ENCODE results near the gene LDHAL6B.

Gene LDHAL6B

DNA sequence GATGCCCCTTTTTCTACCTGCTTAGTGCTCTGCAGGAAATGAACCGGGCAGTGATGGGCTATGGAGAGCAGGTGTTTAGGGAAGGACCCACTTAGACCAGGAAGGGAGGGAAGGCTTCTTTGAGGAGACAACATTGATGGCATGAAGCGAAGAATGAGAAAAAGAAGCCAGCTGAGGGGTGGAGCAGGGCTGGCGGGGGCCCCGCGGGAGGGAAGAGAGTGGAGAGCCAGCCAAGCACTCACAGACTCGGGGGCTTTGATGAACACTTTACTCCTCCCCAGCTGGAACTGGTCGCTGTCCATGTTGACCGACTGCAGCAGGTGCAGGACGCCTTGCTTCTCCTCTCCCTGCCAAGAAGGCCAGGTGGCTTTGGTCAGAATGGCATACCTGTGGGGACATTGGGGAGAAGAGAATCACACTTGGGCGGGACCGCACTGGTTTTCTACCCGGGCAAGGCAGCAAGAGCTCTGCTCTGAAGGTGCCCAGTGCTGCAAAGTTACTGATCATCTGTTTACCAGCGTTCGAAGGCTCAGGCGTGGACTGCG is 28.4 kb upstream of the LDHAL6B start:
- no peak for DNase-seq

GRCh38 chr15:59179717-59180116 is 26.9 kb upstream of the LDHAL6B start:
- no peak for DNase-seq

GRCh38 chr15:59180945-59181600 is 25.6 kb upstream of the LDHAL6B start:
- no peak for DNase-seq

GRCh38 chr15:59185725-59186124 is 20.9 kb upstream of the LDHAL6B start:
- no peak for DNase-seq

DNA sequence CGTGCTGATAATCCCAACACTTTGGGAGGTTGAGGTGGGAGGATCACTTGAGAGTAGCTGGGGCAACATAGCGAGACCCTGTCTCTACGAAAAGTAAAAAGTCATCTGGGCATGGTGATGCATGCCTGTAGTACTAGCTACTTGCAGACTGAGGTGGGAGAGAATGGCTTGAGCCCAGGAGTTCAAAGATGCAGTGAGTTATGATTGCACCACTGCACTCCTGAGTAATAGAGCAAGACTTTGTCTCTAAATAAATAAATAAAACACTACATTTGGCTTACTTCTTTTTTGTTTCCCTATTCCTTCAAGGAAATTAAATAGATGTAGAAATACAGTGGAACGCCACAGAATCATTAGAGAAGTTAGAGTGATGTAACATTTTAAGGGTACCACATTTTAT is 20.1 kb upstream of the LDHAL6B start:
- no peak for DNase-seq

GRCh38 chr15:59189241-59189640 is 17.4 kb upstream of the LDHAL6B start:
- no peak for DNase-seq

- DNase-seq: no peak
Observed at GRCh38 chr15:59190291-59190690, 16.4 kb upstream of the LDHAL6B start.

DNA sequence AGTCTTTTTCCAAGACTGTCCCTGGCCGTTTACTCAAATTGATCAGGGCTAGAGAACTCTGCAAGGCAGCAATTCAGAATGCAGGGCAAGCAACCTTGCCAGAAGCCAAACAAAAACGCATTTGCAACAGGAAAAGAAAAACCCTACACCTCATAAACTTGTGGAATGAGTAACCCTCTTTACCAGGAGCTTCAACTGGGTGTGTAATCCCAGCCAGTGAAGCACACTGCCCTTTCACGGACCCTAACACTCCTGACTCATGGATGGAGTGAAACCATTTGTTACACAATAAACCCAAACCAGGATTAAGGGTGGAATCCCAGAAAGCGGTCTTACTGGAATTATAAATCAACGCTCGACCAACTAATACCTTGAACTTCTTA is 14.8 kb upstream of the LDHAL6B start:
- DNase-seq: no peak

- DNase-seq: no peak
Observed at GRCh38 chr15:59194639-59195325, 11.9 kb upstream of the LDHAL6B start.

DNA sequence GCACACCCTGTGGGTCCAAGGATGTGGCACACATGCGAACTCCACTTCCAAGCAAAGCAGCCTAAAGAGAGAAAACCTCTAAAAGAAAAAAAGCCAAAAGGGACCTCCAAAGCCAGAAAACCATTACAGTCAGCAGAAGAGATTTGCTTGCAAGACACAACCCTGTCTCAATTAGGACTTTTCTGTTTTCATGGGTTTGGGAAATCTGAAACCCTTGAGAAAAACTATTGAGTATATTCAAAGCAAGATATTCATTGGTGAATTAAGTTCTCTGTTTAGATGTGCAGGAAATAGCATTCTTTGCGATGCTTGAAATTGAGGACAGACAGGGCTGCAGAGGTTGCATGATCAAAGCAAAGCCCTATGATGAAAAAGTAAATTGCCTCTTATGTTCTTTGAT is 10.2 kb upstream of the LDHAL6B start:
- no peak for DNase-seq

- DNase-seq: no peak
Observed at GRCh38 chr15:59197454-59197853, 9.2 kb upstream of the LDHAL6B start.

- no peak for DNase-seq
Observed at GRCh38 chr15:59199626-59200465, 6.8 kb upstream of the LDHAL6B start.

DNA sequence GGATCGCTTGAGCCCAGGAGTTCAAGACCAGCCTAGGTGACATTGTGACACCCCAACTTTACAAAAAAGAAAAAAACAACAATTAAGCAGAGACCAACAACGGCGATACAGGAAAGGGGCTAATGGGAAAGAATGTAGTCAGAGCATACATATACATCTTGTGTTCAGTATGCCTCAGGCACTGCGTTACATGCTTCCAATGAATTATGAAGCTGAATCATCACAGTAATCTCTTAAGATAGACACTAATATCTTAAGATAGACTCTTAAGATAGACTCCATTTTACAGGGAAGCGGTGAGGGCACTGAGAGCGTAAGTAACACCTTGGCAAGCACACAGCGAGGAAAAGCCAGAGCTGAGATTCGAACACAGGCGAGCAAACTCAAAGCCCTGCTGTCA is 6.1 kb upstream of the LDHAL6B start:
- no peak for DNase-seq

DNA sequence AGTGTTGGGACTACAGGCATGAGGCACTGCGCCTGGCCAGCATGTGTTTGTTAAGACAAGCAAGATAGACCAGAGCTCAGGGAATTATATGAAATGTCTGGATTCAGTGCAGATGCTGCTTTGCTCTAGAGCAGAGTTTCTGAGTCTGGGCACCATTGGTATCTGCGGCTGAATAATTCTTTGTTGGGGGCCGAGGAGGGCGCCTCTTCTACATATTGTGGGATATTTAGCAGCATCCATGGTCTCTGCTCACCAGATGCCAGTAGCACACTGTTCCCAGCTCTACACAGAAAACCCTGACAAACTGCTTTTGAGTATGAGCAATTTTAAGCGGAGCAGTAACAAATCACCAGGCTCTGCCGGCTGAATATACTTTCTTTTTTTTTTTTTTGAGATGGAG is 3.6 kb upstream of the LDHAL6B start:
- no peak for DNase-seq

GRCh38 chr15:59203657-59204056 is 3.0 kb upstream of the LDHAL6B start:
- no peak for DNase-seq

DNA sequence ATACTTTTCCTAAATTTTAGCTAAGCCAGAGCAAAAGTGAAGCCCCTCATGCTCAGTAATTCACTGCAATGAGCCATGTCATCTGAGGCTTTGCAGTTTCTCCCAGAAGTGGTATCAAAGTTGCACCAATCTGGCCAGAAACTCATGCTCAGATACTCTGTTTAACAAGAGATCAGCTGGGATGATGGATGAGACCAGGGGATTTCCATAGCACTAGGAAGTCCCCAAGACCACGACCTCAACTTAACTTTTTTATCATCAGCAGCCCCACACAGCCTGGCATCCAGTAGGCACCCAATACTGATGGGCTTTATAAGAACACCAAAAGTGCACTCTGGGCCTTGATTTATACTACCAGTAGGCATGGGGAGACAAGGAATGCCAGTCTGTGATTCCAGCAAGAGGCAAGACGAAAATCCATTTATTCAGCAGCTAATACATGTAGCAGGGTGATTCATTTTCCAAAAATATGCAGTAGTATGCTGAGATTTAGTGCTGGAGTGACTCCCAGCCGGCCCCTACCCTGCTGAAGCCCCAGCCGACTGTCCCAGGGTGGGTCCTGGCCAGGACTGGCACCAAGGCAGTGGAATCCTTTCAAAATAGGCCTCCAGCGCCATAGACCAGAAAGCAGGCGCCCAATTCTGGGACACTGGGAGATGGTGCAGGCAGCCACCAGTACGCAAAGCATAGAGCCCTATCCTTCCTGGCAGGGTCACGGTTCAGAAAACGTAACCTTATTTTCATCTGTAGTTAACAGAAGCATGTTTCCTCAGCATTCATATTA is 612 bp upstream of the LDHAL6B start:
- no peak for DNase-seq

GRCh38 chr15:59208613-59209249 is 2.1 kb downstream of the LDHAL6B start:
- DNase-seq: no peak

DNA sequence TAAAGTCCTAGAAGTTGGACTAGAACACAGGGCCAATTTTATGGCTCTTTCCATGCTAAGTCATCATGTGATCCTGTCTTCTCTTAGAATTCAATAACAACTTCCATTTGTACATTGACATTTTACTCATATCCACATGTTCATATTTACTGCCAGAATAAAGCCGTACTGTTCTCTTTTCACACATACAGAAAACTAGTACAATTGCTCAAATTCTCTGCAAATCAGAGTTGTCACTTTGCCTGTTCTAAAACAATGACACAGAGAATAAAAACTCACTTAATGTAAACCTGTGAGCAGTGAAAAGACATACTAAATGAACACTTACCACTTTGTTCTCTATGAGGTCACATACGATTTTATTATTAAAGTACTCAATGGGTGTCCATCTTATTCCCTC is 3.5 kb downstream of the LDHAL6B start:
- DNase-seq: no peak

- DNase-seq: no peak
Observed at GRCh38 chr15:59216911-59217310, 10.3 kb downstream of the LDHAL6B start.

DNA sequence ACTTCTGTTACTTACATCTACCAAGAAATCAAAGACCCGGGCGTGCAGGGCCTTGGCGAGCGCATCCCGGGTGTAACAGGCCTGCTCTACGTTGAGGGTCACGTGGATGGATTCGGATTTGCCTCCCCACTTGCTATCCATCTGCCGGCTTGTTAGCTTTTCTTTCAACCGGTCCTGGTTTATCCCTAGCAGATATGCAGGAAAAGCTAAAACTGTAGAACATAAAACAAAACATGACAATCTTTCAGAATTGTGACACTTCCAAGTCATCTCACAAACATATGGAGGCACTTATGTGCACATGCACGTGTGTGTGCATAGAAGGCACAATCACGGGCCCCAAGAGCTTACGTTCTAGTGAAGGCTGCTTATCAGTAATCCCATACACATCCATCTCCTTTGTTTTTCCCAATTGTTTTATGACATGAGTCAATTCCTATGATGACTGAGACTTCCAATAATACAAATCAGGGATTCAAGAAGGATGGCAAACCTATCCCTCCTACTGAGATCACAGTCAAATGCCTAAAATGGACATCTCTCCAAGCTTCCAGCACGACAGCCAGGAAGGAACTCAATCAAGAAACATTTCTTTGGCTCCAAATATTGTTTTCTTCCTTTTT is 11.3 kb downstream of the LDHAL6B start:
- no peak for DNase-seq

DNA sequence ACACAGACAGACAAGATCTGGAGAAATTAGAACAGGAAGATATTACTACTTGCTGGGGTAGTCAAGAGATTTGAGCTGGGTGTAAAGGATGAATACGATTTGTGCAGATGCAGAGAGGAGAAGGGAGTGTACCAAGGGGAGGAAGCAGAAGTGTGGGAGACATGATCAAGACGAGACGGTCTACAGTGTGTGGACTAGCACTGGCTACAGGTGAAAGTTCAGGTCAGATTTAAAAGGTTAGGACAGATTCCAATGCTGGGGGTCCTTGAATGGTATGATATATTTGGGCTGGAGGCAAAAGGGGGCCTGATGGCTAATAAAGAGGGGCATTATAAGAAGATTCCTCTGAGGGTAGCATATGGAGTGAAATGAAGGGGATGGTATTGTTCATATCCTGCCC is 12.1 kb downstream of the LDHAL6B start:
- no peak for DNase-seq
